Activated naive CD8-positive, alpha-beta T cell (primary cell): ENCODE measurements around the gene LAMA2.

Experiments
- H3K27ac Mint-ChIP-seq: one replicate; pipeline ENCODE4 v1.8.0; 2021; ENCODE audit warnings: mixed read lengths
- H3K27me3 Mint-ChIP-seq: one replicate; pipeline ENCODE4 v1.8.0; 2021; ENCODE audit warnings: mixed read lengths
- H3K36me3 Mint-ChIP-seq: one replicate; pipeline ENCODE4 v1.8.0; 2021; ENCODE audit warnings: mixed read lengths
- H3K4me1 Mint-ChIP-seq: one replicate; pipeline ENCODE4 v1.8.0; 2021; ENCODE audit warnings: low read depth, mixed read lengths
- H3K4me3 Mint-ChIP-seq: one replicate; pipeline ENCODE4 v1.8.0; 2021; ENCODE audit warnings: mild to moderate bottlenecking, mixed read lengths
- H3K9me3 Mint-ChIP-seq: one replicate; pipeline ENCODE4 v1.8.0; 2021; ENCODE audit warnings: low read depth, mixed read lengths

The LAMA2 gene

GRCh38 chr6:129105035-129105434 lies 222.1 kb downstream of the LAMA2 start:
- no peak overlapping the region for H3K27ac Mint-ChIP-seq

GRCh38 chr6:129105793-129106192 lies 222.9 kb downstream of the LAMA2 start:
- Mint-ChIP-seq H3K9me3 (no peaks in the 10 kb centered on the region), H3K27ac (no peak overlapping the region), H3K36me3 (no peaks in the 10 kb centered on the region), H3K27me3 (peaks cover 5% of the 10 kb centered on the region), H3K4me3 (no peak overlapping the region), H3K4me1 (no peaks in the 10 kb centered on the region)

More at GRCh38 chr6:129105035-129105434, 222.1 kb downstream of the LAMA2 start:
- Mint-ChIP-seq H3K4me1 (no peaks in the 10 kb centered on the region), H3K9me3 (no peaks in the 10 kb centered on the region), H3K27me3 (peaks cover 5% of the 10 kb centered on the region), H3K36me3 (no peaks in the 10 kb centered on the region), H3K4me3 (no peak overlapping the region)

DNA sequence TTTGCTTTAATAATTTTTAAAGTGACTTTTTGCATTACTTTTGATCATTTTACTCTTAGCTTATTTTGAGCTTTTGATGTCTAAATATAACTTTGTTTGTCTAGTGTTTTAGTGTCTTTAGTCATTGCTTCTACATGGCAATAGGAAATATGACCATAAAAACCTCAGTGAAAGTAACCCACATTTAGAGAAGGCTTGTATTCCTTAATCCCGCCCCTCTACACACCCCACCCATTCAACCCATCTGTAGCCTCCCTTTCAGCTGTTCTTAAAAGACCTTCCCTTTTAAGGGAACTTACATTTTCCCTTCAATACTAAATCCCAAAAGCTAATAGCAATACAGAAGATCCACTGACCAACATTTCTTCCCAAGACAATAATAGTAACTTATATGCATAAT lies 225.4 kb downstream of the LAMA2 start:
- H3K9me3 Mint-ChIP-seq = no peaks in the 10 kb centered on the region

GRCh38 chr6:129110690-129111343 lies 227.9 kb downstream of the LAMA2 start:
- Mint-ChIP-seq H3K4me1 (no peaks in the 10 kb centered on the region), H3K27me3 (peaks cover 5% of the 10 kb centered on the region), H3K4me3 (no peak overlapping the region), H3K36me3 (no peaks in the 10 kb centered on the region), H3K9me3 (no peaks in the 10 kb centered on the region), H3K27ac (no peak overlapping the region)

More for the DNA sequence above, 225.4 kb downstream of the LAMA2 start:
- no peaks in the 10 kb centered on the region for H3K4me1 Mint-ChIP-seq
- H3K4me3 Mint-ChIP-seq = no peak overlapping the region
- peaks cover 5% of the 10 kb centered on the region for H3K27me3 Mint-ChIP-seq
- no peaks in the 10 kb centered on the region for H3K36me3 Mint-ChIP-seq
- H3K27ac Mint-ChIP-seq = no peak overlapping the region

DNA sequence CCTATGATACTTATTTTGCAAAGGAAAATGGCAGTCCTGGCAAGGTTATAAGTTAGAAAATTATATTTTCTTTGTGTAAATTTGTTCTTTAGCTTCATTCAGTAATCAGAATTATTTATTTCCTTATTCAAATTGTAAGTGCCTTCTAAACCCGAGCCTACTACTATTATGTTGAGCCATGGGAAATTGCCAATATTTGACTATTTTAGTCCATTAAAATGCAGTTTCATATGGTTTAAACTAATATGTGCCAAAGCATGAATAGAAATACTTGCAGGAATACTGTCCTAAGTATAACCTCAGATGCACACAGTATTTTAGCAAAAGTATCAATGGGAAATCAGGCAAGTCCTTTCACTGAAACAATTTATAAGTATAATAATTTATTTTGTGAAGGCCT lies 228.4 kb downstream of the LAMA2 start:
- Mint-ChIP-seq H3K27ac (no peak overlapping the region), H3K27me3 (peaks cover 3% of the 10 kb centered on the region), H3K36me3 (no peaks in the 10 kb centered on the region), H3K9me3 (no peaks in the 10 kb centered on the region), H3K4me1 (no peaks in the 10 kb centered on the region), H3K4me3 (no peak overlapping the region)

GRCh38 chr6:129111853-129112252 lies 228.9 kb downstream of the LAMA2 start:
- Mint-ChIP-seq H3K9me3 (no peaks in the 10 kb centered on the region), H3K36me3 (no peaks in the 10 kb centered on the region), H3K4me3 (no peak overlapping the region), H3K27ac (no peak overlapping the region), H3K27me3 (peaks cover 3% of the 10 kb centered on the region), H3K4me1 (no peaks in the 10 kb centered on the region)

- H3K4me3 Mint-ChIP-seq = no peak overlapping the region
Observed at GRCh38 chr6:129112591-129112990, 229.7 kb downstream of the LAMA2 start.

DNA sequence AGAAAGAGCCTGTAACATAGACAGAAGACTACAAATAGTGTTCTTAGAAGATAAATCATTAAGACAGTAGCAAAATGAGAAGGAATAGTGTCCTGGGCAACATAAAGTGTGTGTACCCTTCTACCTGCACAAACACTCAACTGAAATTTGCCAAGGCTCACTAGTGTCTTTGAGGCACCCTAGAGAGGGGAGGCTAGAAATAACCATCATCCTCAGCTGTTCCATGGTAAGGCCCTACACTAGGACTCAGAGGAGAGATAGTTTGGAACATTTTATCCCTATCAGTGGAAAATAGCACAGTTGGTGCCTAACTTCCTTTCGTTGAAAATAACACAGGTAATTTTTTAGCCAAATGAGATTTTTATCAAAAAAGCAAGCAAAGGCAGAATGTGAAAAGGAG lies 230.7 kb downstream of the LAMA2 start:
- no peak overlapping the region for H3K27ac Mint-ChIP-seq
- no peak overlapping the region for H3K4me3 Mint-ChIP-seq
- no peaks in the 10 kb centered on the region for H3K27me3 Mint-ChIP-seq
- H3K4me1 Mint-ChIP-seq = no peaks in the 10 kb centered on the region
- no peaks in the 10 kb centered on the region for H3K9me3 Mint-ChIP-seq
- H3K36me3 Mint-ChIP-seq = no peaks in the 10 kb centered on the region

More at GRCh38 chr6:129112591-129112990, 229.7 kb downstream of the LAMA2 start:
- H3K27ac Mint-ChIP-seq = no peak overlapping the region
- no peaks in the 10 kb centered on the region for H3K4me1 Mint-ChIP-seq
- H3K9me3 Mint-ChIP-seq = no peaks in the 10 kb centered on the region
- H3K36me3 Mint-ChIP-seq = no peaks in the 10 kb centered on the region
- H3K27me3 Mint-ChIP-seq = no peaks in the 10 kb centered on the region

DNA sequence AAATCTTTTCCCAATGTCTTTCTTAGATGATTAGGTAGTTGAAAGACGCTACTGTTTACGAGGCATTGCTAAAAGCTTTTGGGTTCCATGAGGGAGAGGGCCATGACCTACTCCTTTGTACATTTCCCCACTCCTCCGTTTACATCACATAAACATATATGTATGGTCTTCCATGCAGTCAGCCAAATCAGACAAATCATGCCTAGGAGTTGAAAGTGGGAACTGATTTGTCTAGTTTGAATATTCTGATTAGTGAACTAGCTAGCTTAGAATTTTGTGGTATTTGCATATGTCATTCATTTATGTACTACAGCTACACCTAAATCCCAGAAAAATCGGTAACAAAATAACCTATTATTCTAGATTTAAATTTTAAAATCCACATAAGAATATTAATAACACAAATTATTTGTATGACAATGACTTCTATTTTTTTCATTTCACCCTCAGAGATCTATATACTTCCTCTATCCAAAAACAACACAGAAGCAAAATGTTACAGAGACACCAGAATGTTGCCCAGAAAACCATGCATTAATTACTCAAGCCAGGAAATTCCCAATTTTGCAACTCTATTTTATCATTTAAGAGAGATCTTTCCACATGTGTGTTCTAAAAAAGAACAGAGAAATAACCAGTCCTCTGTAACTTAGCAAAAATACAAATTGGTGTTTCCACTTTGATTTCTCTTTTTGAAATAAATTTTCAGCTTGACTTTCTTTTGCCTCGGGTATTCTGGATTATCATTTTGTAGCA lies 231.9 kb downstream of the LAMA2 start:
- Mint-ChIP-seq H3K4me3 (no peak overlapping the region), H3K27me3 (no peaks in the 10 kb centered on the region), H3K4me1 (no peaks in the 10 kb centered on the region), H3K9me3 (no peaks in the 10 kb centered on the region), H3K27ac (no peak overlapping the region), H3K36me3 (no peaks in the 10 kb centered on the region)

GRCh38 chr6:129115471-129115870 lies 232.5 kb downstream of the LAMA2 start:
- Mint-ChIP-seq H3K4me1 (no peaks in the 10 kb centered on the region), H3K9me3 (no peaks in the 10 kb centered on the region), H3K36me3 (no peaks in the 10 kb centered on the region), H3K27ac (no peak overlapping the region), H3K4me3 (no peak overlapping the region), H3K27me3 (no peaks in the 10 kb centered on the region)

- no peaks in the 10 kb centered on the region for H3K9me3 Mint-ChIP-seq
- H3K27ac Mint-ChIP-seq = no peak overlapping the region
- no peaks in the 10 kb centered on the region for H3K4me1 Mint-ChIP-seq
- H3K27me3 Mint-ChIP-seq = no peaks in the 10 kb centered on the region
- no peak overlapping the region for H3K4me3 Mint-ChIP-seq
- H3K36me3 Mint-ChIP-seq = no peaks in the 10 kb centered on the region
Observed at GRCh38 chr6:129117355-129117754, 234.4 kb downstream of the LAMA2 start.

GRCh38 chr6:129120856-129121638 lies 238.1 kb downstream of the LAMA2 start:
- H3K4me1 Mint-ChIP-seq = no peaks in the 10 kb centered on the region
- H3K9me3 Mint-ChIP-seq = no peaks in the 10 kb centered on the region
- no peak overlapping the region for H3K27ac Mint-ChIP-seq
- no peaks in the 10 kb centered on the region for H3K36me3 Mint-ChIP-seq
- H3K4me3 Mint-ChIP-seq = no peak overlapping the region
- H3K27me3 Mint-ChIP-seq = no peaks in the 10 kb centered on the region

DNA sequence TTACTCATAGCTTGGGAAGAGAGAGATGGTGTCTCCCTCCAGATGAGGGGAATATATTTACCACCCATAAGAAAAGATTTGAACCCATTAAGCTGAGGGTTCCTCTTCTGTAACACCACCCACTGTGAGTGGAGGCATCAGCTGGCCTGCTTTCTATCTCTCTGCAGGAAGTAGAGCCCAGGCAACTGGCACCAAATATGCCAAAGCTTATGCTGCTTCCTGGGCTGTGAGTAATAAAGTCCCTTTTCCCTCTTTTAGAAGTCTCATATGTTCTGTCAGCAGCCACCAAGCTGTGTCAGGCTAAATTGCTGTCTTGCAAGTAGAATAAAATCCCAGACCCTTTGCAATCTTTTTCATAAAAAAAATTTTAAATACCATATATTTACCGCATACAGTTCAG lies 241.4 kb downstream of the LAMA2 start:
- Mint-ChIP-seq H3K27ac (no peak overlapping the region), H3K9me3 (no peaks in the 10 kb centered on the region), H3K4me1 (no peaks in the 10 kb centered on the region), H3K4me3 (no peak overlapping the region), H3K27me3 (no peaks in the 10 kb centered on the region), H3K36me3 (no peaks in the 10 kb centered on the region)

- Mint-ChIP-seq H3K4me3 (no peak overlapping the region), H3K4me1 (no peaks in the 10 kb centered on the region), H3K27ac (no peak overlapping the region), H3K9me3 (no peaks in the 10 kb centered on the region), H3K36me3 (no peaks in the 10 kb centered on the region), H3K27me3 (peaks cover 3% of the 10 kb centered on the region)
Observed at GRCh38 chr6:129130106-129130505, 247.2 kb downstream of the LAMA2 start.
